HG03469 (cell line): ENCODE results near the gene NLRC4.
"Not testable (repeated sequence)": the region's sequence is repeated elsewhere in the genome, so short reads cannot be mapped to it uniquely, and the experiment has no call there.

Experiments
- ATAC-seq: cut with Tn5 transposase; IDR thresholded peaks from one replicate; pipeline ENCODE4 v1.9.1; 2021; ENCODE audit warnings: mild to moderate bottlenecking, moderate library complexity, moderate number of reproducible peaks; ENCODE audit not compliant: unreplicated experiment

NLRC4 gene, protein sequence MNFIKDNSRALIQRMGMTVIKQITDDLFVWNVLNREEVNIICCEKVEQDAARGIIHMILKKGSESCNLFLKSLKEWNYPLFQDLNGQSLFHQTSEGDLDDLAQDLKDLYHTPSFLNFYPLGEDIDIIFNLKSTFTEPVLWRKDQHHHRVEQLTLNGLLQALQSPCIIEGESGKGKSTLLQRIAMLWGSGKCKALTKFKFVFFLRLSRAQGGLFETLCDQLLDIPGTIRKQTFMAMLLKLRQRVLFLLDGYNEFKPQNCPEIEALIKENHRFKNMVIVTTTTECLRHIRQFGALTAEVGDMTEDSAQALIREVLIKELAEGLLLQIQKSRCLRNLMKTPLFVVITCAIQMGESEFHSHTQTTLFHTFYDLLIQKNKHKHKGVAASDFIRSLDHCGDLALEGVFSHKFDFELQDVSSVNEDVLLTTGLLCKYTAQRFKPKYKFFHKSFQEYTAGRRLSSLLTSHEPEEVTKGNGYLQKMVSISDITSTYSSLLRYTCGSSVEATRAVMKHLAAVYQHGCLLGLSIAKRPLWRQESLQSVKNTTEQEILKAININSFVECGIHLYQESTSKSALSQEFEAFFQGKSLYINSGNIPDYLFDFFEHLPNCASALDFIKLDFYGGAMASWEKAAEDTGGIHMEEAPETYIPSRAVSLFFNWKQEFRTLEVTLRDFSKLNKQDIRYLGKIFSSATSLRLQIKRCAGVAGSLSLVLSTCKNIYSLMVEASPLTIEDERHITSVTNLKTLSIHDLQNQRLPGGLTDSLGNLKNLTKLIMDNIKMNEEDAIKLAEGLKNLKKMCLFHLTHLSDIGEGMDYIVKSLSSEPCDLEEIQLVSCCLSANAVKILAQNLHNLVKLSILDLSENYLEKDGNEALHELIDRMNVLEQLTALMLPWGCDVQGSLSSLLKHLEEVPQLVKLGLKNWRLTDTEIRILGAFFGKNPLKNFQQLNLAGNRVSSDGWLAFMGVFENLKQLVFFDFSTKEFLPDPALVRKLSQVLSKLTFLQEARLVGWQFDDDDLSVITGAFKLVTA

DNA sequence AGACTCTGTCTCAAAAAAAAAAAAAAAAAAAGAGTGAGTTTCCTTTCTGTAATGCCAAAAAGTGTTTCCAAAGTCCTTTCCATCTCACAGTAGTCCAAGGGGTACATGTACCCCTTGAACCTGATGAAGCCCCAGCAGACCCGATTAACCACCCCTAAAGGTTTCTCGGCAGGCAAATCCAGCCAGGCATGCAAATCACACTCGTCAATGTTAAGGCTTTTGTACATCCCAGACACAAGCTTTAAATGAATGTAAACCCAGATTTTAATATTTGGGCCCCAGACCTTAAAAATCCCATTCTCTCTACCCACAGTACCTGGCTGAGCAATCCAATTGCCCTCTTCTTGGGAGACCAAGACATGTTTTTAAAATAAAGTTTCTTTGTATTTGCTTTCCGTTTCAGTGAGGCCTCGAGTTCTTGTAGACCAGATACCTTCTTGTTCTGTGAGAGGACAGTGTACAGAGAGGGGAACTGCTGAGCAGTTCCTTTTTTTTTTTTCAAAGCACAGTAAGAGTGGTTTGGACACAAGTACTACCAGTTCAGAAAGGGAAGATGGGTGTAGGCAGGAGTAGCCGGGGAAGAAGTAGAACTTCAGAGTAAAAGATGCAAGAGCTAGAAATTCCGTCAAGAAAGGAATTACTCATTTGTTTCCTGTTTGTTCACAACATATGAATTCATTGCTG lies at the start of gene NLRC4:
NLRC4 (minus strand) TSS at position 465 of the 684 bp plus-strand sequence. CDS start 8,111 bp downstream, outside the sequence.
- peak; percentile 89 for ATAC-seq

DNA sequence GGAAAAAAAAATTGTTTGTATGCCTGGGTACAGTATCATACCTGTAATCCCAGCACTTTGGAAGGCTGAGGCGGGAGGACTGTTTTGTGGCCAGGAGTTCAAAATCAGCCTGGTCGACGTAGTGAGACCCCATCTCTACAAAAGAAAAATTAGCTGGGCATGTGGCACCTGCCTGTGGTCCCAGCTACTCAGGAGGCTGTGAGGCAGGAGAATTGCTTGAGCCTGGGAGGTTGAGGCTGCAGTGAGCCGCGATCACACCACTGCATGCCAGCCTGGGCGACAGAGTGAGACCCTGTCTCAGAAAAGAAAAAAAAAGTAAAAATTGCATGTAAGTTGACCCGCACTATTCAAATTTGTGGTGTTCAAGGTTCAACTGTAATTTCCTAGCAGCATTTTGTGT lies 45.9 kb upstream of the NLRC4 start:
- ATAC-seq, result no peak

DNA sequence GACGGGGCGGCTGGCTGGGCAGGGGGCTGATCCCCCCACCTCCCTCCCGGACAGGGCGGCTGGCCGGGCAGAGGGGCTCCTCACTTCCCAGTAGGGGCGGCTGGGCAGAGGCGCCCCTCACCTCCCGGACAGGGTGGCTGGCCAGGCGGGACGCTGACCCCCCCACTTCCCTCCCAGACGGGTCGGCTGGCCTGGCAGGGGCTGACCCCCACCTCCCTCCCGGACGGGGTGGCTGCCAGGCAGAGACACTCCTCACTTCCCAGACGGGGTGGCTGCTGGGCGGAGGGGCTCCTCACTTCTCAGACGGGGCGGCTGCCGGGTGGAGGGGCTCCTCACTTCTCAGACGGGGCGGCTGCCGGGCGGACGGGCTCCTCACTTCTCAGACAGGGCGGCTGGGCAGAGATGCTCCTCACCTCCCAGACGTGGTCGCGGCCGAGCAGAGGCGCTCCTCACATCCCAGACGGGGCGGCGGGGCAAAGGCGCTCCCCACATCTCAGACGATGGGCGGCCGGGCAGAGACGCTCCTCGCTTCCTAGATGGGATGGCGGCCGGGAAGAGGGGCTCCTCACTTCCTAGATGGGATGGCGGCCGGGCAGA lies 29.4 kb upstream of the NLRC4 start:
- ATAC-seq, result not testable (repeated sequence)

DNA sequence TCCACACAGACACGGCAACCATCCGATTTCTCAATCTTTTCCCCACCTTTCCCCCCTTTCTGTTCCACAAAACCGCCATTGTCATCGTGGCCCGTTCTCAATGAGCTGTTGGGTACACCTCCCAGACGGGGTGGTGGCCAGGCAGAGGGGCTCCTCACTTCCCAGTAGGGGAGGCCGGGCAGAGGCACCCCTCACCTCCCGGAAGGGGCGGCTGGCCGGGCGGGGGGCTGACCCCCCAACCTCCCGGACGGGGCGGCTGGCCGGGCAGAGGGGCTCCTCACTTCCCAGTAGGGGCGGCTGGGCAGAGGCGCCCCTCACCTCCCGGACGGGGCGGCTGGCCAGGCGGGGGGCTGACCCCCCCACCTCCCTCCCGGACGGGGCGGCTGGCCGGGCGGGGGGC lies 28.8 kb upstream of the NLRC4 start:
- not testable (repeated sequence) for ATAC-seq

DNA sequence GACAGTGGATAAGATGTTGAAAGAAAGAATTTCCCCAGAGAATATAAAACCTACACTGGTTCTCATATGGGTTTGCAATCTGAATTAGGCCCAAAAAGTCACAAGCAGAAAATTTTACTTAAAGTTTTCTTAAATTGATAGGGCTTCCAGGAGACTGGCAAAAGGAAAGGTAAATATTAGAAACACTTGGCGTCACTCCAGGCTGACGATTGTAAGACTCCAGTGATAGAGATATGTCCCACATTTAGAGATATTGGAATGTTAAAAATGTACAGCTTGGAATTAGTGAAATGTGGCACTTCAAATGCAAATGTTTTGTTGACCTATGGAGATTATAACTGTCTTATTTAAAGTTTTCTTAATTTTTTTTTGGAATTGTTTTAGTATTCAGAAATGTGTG lies 27.1 kb upstream of the NLRC4 start:
- ATAC-seq, result no peak

DNA sequence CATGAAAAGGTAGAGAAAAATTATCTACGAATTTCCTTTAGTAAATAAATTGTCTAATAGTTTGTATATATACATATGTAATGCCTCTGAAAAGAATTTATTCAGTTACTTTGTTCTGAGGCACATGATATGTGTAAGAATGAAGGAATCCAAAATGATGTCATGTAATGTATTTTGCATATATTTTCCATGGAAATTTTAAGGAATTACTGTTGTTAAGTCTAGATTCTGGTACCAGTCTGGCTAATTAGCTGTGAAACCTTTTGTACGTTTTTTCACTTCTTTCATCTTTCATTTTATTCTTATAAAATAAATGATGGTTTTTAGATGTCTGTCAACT lies 25.3 kb upstream of the NLRC4 start:
- no peak for ATAC-seq

DNA sequence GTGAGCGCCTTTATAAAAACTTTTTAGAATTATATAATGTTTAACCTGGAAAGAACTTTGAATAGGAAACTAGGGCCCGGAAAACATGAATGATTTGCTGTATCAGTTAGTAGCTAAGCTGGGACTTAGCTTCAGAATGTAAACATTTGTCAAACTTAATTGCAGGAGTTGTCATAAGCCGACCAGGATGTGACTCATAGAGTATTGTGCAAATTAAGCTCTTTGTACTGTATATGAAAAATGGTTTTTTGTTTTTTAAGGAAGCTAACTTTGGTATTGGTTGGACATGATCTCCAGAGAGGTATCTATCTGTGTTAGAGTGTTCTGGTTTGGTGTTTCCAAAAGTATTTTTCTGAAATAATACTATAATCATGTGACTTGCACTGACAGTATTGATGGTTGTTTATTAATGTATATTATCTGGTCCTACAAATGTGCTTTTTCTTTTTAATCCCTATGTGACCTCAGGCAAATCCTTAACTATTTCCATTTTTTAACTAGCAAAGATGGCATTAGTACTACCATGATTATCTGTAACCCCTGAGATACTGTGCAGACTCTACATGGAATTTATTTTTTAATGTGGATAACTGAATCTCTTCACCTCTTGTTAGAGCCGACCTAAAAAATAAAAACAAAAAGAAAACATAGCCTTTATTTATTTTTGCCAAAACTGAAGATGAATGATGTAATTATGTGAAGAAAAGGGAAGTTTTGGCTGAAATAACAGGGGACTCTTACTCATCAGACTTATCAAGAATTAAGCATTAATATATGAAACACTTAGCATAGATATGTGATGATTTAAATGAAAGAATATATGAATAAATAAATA lies 24.7 kb upstream of the NLRC4 start:
- no peak for ATAC-seq

DNA sequence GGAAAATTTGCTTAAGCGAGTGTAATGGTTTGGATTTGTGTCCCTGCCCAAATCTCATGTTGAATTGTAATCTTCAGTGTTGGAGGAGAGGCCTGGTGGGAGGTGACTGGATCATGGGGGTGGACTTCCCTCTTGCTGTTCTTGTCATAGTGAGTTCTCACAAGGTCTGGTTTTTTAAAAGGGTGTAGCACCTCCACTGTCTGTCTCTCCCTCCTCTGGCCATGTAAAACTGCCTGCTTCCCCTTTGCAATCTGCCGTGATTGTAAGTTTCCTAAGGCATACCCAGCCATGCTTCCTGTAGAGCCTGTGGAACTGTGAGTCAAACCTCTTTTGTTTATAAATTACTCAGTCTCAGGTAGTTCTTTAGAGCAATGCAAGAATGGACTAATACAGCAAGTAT lies 19.6 kb upstream of the NLRC4 start:
- ATAC-seq, result no peak

DNA sequence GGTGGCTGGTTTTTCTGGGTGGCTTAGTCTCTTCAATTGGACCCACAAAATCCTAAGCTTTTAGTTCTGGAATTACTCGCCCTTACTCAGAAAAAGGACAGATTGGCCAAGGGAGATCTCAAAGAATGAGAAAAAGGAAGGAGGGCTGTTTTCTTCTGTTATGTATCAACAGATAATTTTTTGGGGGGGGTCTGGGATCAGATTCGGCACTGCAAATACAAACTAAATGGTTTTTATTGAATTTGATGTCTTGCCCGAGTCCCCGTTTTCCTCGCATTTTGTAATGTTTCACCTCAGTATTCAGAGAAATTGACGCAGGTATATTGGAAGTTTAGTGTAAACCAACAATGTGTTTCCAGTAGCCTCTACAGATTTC lies 13.8 kb upstream of the NLRC4 start:
- ATAC-seq, result no peak

DNA sequence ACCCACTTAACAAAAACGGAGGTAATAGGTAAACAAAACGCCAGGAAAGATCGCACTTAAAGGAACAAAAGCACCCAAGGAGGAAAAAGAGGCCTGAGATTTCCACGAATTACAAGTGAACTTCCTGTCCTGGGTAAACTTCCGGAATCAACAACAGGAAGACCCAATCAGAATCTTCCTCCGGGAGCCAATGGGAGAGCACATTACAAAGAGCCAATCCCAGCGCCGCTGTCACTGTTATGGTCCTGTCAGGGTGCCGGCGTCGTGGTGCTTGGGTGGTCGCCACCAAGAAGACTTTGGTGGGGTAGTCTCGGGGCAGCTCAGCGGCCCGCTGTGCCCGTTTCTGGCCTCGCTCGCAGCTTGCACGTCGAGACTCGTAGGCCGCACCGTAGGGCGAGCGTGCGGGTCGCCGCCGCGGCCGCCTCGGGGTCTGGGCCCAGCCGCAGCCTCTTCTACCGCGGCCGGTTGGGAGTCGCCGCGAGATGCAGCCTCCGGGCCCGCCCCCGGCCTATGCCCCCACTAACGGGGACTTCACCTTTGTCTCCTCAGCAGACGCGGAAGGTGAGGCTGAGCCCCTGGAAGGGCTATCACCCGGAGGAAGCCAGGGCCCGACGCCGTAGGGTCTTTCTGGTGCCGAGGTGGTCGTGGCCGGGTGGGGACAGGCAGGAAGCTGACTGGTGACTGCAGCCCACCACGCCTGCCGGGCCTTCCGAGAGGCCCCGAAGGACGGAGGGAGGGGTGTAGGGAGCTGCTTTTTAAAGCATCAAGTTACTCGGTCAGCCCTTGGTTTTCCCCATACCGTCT lies 13.2 kb upstream of the NLRC4 start, which contains the start of gene YIPF4:
YIPF4 (plus strand) TSS at position 231 of the 804 bp plus-strand sequence; CDS start at position 483, 252 bp downstream.
- peak; percentile 98 for ATAC-seq

DNA sequence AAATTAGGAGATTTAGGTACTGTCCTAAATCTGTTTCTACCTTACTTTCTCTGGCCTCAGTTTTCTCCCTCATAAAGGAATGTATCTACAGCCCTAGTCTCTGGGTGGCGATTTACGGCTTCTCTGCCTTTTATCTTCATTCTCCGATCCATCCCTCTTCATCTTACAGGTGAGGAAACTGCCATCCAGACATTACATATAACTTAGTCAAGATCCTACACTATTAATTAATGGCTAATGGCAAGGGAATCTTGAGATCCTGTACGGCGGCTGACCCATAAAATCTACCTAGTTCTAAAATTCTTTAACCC lies 12.6 kb upstream of the NLRC4 start:
- ATAC-seq, result no peak

DNA sequence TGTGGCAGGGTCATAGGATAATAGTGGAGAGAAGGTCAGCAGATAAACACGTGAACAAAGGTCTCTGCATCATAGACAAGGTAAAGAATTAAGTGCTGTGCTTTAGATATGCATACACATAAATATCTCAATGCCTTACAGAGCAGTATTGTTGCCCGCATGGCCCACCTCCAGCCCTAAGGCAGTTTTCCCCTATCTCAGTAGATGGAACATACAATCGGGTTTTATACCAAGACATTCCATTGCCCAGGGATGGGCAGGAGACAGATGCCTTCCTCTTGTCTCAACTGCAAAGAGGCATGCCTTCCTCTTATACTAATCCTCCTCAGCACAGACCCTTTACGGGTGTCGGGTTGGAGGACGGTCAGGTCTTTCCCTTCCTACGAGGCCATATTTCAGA lies 11.1 kb upstream of the NLRC4 start:
- ATAC-seq, result not testable (repeated sequence)

DNA sequence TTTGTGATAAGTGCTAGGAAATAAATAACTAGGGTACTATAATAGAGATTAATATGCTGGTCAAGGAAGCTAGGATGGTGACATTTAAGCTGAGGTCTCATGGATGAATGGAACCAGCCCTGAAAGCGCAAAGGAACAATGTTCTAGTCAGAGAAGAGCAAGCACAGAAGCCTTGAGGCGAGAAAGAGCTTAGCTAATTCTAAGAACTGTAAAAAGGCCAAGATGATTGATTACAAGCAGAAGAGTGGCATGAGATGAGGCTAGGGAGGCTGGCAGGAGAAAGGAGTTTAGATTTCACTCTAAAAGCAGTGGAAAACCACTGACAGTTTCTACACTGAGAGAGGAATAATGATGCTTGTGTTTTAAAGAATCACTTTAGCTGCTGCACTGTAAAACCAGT lies 9.6 kb upstream of the NLRC4 start:
- ATAC-seq, result no peak

DNA sequence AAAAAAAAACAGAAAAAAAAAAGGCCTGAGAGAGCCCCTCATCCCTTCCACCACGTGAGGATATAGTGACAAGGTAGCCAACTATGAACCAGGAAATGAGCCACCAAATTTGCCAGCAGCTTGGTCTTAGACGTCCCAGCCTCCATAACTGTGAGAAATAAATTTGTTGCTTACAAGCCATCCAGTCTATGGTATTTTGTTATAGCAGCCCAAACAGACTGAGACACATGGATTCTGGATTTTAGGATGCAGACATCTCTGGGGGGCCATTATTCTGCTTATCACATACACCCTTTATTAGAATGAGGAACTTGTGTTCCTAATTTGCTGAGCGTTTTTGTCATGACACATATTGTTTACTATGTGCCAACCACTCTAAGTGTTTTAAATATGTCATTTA lies 7.6 kb upstream of the NLRC4 start:
- no peak for ATAC-seq

DNA sequence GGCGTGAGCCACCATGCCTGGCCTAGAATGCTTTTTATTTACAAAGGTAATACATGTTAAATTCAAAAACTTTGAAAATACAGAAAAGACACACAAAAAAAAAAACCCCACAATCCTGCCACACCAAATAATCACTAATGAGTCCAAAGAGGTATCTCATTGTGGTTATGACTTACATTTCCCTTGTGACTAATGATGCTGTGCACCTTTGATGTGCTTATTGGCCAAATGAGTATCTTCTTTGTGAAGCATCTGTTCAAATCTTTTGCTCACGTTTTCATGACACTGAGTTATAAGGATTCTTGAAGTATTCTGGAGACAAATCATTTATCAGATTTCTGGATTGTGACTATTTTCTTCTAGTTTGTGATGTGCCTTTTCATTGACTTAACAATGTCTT lies 6.4 kb upstream of the NLRC4 start:
- no peak for ATAC-seq

DNA sequence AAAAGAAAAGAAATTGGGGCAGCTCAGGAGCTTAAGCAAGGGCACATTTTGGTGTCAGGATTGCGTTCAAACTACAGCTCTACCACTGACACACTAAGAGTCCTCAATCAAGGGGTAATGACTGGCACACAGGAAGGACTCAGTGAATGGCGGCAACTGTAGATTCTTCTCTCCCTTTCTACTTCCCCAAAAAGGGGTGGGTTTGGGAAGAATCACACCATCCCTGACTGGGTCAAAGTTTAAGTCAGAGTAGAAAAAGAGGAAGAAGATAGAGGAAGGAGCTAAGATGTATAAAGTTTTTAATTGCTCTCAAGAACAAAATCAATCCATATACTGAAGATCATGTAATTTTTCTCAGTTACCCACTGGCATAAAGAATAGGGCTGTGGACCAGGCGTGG lies 2.6 kb downstream of the NLRC4 start:
- ATAC-seq, result no peak

DNA sequence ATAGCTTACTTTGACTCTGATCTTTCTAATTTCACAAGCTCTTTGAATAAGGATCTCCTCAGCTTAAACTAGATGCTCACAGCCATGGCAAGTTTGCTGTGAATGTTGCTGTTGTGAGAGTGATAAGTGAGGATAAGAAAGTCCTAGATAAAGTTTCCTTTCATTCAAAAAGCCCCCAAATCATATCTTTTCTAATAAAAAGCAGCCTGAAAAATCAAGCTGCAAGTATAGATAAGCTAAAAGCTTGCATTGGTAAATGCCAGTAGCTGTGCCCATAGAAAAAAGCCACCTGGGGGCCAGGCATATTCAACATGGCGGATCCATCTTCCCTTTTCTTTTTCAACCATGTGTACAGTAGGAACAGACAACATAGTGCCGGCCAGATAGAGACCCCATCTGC lies 4.3 kb downstream of the NLRC4 start:
- no peak for ATAC-seq

DNA sequence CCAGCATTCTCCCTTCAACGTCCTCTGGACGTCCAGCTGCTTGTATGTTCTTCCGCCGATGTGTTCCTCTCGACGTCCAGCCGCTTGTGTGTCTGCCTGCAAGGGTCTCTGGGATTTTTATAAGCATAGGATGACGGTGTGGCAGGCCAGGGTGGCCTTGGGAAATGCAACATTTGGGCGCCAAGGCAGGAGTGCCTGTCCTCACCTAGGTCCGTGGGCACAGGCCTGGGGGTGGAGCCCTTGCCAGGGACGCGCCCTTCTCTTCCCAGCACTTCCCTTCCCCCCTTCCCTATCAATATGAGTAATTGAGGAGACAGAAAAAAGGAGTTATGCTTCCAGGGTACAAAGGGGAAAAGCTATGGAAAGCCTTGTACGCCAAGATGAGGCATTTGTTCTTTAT lies 6.4 kb downstream of the NLRC4 start:
- no peak for ATAC-seq

DNA sequence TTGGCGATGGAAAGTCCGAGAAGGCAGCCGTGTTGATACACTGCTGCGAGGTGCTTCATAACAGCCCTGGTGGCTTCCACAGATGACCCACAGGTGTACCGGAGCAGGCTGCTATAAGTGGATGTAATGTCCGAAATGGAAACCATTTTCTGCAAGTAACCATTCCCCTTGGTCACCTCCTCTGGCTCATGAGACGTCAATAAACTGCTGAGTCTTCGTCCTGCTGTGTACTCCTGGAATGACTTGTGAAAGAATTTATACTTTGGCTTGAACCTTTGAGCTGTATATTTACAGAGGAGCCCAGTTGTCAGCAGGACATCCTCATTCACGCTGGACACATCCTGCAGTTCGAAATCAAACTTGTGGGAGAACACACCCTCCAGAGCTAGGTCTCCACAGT lies 14.4 kb downstream of the NLRC4 start:
- no peak for ATAC-seq
